ENCODE results near the gene FPR1. TPM values are rescaled to one million over a fixed set of nuclear protein-coding genes. Genes with fewer than 3 reads are reported as not detected.

The FPR1 gene
- total and polyA plus RNA-seq, 2 of the 8 experiments (the other 6 are each of a cell fraction or from before 2014, with no cell fraction given) = 0.11 TPM; not detected in 1

GRCh38 chr19:51799774-51800472, 48.2 kb upstream of the FPR1 start (continued):
- TF ChIP-seq TAF7 (optimal IDR thresholded peaks at IDR 0.05; ENCODE audit: borderline replicate concordance, low read depth, low read length) (no peak), JUN (IDR thresholded peaks at IDR 0.05; ENCODE audit: low read depth, low read length) (no peak), SAP30 (IDR thresholded peaks at IDR 0.05; ENCODE audit: insufficient read depth, insufficient replicate concordance, low read length) (no peak), GABPA (IDR thresholded peaks at IDR 0.05; ENCODE audit: borderline replicate concordance, insufficient read depth, low read length) (no peak), FOSL1 (IDR thresholded peaks at IDR 0.05; ENCODE audit: insufficient read depth, low read depth, low read length) (no peak), RBBP5 (IDR thresholded peaks at IDR 0.05; ENCODE audit: borderline replicate concordance, low read depth, low read length) (no peak), ZNF274 (IDR thresholded peaks at IDR 0.05; ENCODE audit: borderline replicate concordance, extremely low read depth, low read length) (no peak), CHD2 (IDR thresholded peaks at IDR 0.05; ENCODE audit: low read length) (no peak), YY1 (IDR thresholded peaks at IDR 0.05; ENCODE audit: low read depth, low read length) (no peak)
